Endometrium (tissue), 2 donors: Measurements from ENCODE around the gene CCL17.

Source experiments
- FAIRE-seq: peaks from 2 replicates; lab custom pipeline; 2012; peaks lifted over from hg19 to GRCh38; lab: Jason Lieb, UNC
- donor health status: control.
- donor health status: control.

CCL17 gene

GRCh38 chr16:57377080-57377841 is 27.3 kb upstream of the CCL17 start:
- FAIRE-seq = no peak

- no peak for FAIRE-seq
These were observed 25.0 kb upstream of the CCL17 start for GRCh38 chr16:57379579-57379978.

GRCh38 chr16:57380671-57381462 is 23.7 kb upstream of the CCL17 start:
- no peak for FAIRE-seq

- FAIRE-seq = no peak
These were observed 22.6 kb upstream of the CCL17 start for GRCh38 chr16:57381791-57382534.

GRCh38 chr16:57382535-57383275 is 21.9 kb upstream of the CCL17 start:
- no peak for FAIRE-seq

GRCh38 chr16:57383276-57384247 is 21.0 kb upstream of the CCL17 start:
- no peak for FAIRE-seq

- FAIRE-seq = no peak
These were observed 20.1 kb upstream of the CCL17 start for GRCh38 chr16:57384248-57385070.

- no peak for FAIRE-seq
These were observed 19.5 kb upstream of the CCL17 start for GRCh38 chr16:57385083-57385482.

GRCh38 chr16:57386381-57386951 is 18.1 kb upstream of the CCL17 start:
- FAIRE-seq = no peak

- FAIRE-seq = no peak
These were observed 16.8 kb upstream of the CCL17 start for GRCh38 chr16:57387598-57388354.

GRCh38 chr16:57388359-57389086 is 16.0 kb upstream of the CCL17 start:
- no peak for FAIRE-seq

GRCh38 chr16:57389087-57389468 is 15.5 kb upstream of the CCL17 start:
- FAIRE-seq = no peak

GRCh38 chr16:57390636-57391295 is 13.8 kb upstream of the CCL17 start:
- FAIRE-seq = no peak

GRCh38 chr16:57391300-57391699 is 13.3 kb upstream of the CCL17 start:
- no peak for FAIRE-seq

- no peak for FAIRE-seq
These were observed 12.9 kb upstream of the CCL17 start for GRCh38 chr16:57391708-57392107.

- no peak for FAIRE-seq
These were observed 11.9 kb upstream of the CCL17 start for GRCh38 chr16:57392694-57393093.

GRCh38 chr16:57394444-57394843 is 10.1 kb upstream of the CCL17 start:
- FAIRE-seq = no peak

- no peak for FAIRE-seq
These were observed 9.5 kb upstream of the CCL17 start for GRCh38 chr16:57395026-57395425.
